Fibroblast of lung (primary cell): Measurements from ENCODE around the gene RFNG. TPM values are rescaled to one million over a fixed set of nuclear protein-coding genes. Genes with fewer than 3 reads are reported as not detected.

Source experiments
- DNase-seq, 2 donors: peaks; one replicate each; pipeline versions ENCODE4 v3.0.0 to v3.0.0-alpha.2; 2010; ENCODE audit warnings: low read depth in 2 of 2
- H2AFZ ChIP-seq: 2 replicates; pipeline ENCODE4 v1.5.1; 2012; ENCODE audit warnings: low read length, control low read depth, inconsistent platforms
- H3K27ac ChIP-seq: 2 replicates; pipeline ENCODE4 v1.5.1; 2011; ENCODE audit warnings: low read length, control low read depth; ENCODE audit not compliant: insufficient read depth
- H3K27me3 ChIP-seq: 2 replicates; pipeline ENCODE4 v1.5.1; 2011; ENCODE audit warnings: mild to moderate bottlenecking, low read length; ENCODE audit not compliant: control insufficient read depth, insufficient read depth
- H3K36me3 ChIP-seq: 2 replicates; pipeline ENCODE4 v1.5.1; 2011; ENCODE audit warnings: low read length; ENCODE audit not compliant: control insufficient read depth, insufficient read depth
- H3K4me1 ChIP-seq: 2 replicates; pipeline ENCODE4 v1.5.1; 2011; ENCODE audit warnings: low read length; ENCODE audit not compliant: control insufficient read depth, insufficient read depth; ENCODE audit errors: extremely low read depth
- H3K4me2 ChIP-seq: 2 replicates; pipeline ENCODE4 v1.5.1; 2011; ENCODE audit warnings: low read length, control low read depth; ENCODE audit not compliant: insufficient read depth; ENCODE audit errors: extremely low read depth
- H3K4me3 ChIP-seq, 4 experiments: fragments of 200-600 bp in 1 of 4; sonication (generic) in 1 of 4; replicated peaks in 1 of 4; 2 replicates each; pipeline ENCODE4 v1.5.1; 2011 to 2016; ENCODE audit warnings: low read length in 4 of 4, low read depth in 3 of 4, mild to moderate bottlenecking in 3 of 4, control low read depth in 2 of 4, inconsistent platforms in 1 of 4, mixed read lengths in 1 of 4; ENCODE audit not compliant: insufficient read depth in 1 of 4; ENCODE audit errors: control extremely low read depth in 1 of 4
- H3K79me2 ChIP-seq: 2 replicates; pipeline ENCODE4 v1.5.1; 2012; ENCODE audit warnings: mild to moderate bottlenecking, low read length, inconsistent platforms; ENCODE audit not compliant: control insufficient read depth, insufficient read depth
- H3K9ac ChIP-seq: 2 replicates; pipeline ENCODE4 v1.5.1; 2011; ENCODE audit warnings: mild to moderate bottlenecking, low read length, control low read depth; ENCODE audit not compliant: insufficient read depth
- H3K9me3 ChIP-seq: 2 replicates; pipeline ENCODE4 v1.5.1; 2012; ENCODE audit warnings: low read depth, low read length; ENCODE audit not compliant: control insufficient read depth, insufficient read depth
- H4K20me1 ChIP-seq: 2 replicates; pipeline ENCODE4 v1.5.1; 2011; ENCODE audit warnings: low read length; ENCODE audit not compliant: control insufficient read depth, insufficient read depth; ENCODE audit errors: extremely low read depth
- CTCF ChIP-seq, 2 donors: IDR thresholded peaks in 1 of 2; conservative IDR thresholded peaks in 1 of 2; 1 replicate in 1 of 2; 2 replicates in 1 of 2; pipeline ENCODE4 v1.5.1; 2011 to 2012; ENCODE audit warnings: low read length in 2 of 2, control low read depth in 1 of 2, inconsistent platforms in 1 of 2, low read depth in 1 of 2, mild to moderate bottlenecking in 1 of 2
- EZH2 ChIP-seq: IDR thresholded peaks from 2 replicates; pipeline ENCODE4 v1.5.1; 2012; ENCODE audit warnings: low read length, control low read depth, mild to moderate bottlenecking; ENCODE audit errors: missing control alignments
- polyA plus RNA-seq, 2 donors: library from polyadenylated mRNA; depleted of rRNA in 1 of 2; stranded (reverse) in 1 of 2; unstranded in 1 of 2; fragments of >200 nt; gene quantifications; 2 replicates each; pipeline ENCODE4 v1.2.1, GENCODE V29; 2011 to 2012; ENCODE audit warnings: missing spikeins in 1 of 2
- total RNA-seq: library from RNA; depleted of rRNA; stranded (reverse); fragments of >200 nt; gene quantifications from 2 replicates; pipeline ENCODE4 v1.2.1, GENCODE V29; 2014

RFNG gene
- total and polyA plus RNA-seq, 2 donors (not counting 1 experiment from before 2014, with no cell fraction given) = 14.5 to 48.9 TPM

GRCh38 chr17:82029990-82030469, 21.6 kb downstream of the RFNG start:
- TF ChIP-seq CTCF (conservative IDR thresholded peaks at IDR 0.05 in 1 of 2, IDR thresholded peaks at IDR 0.05 in 1 of 2; ENCODE audit: low read depth in 1 of 2, low read length in 2 of 2) (no peak), EZH2 (no peak)
- no peak overlapping the region for H2AFZ ChIP-seq
- no peaks in the 10 kb centered on the region for H3K27me3 ChIP-seq
- no peak overlapping the region for H3K27ac ChIP-seq
- no peaks in the 10 kb centered on the region for H3K9me3 ChIP-seq
- H3K4me1 ChIP-seq = no peaks in the 10 kb centered on the region
- no peak overlapping the region for H3K4me2 ChIP-seq
- no peak overlapping the region for H3K9ac ChIP-seq
- no peaks in the 10 kb centered on the region for H3K79me2 ChIP-seq
- DNase-seq = no peak
- H4K20me1 ChIP-seq = no peaks in the 10 kb centered on the region
- no peak overlapping the region for H3K4me3 ChIP-seq
- H3K36me3 ChIP-seq = no peaks in the 10 kb centered on the region

GRCh38 chr17:82029391-82029790, 22.2 kb downstream of the RFNG start:
- Histone ChIP-seq H4K20me1 (no peaks in the 10 kb centered on the region), H3K9ac (no peak overlapping the region), H3K4me2 (no peak overlapping the region), H3K9me3 (no peaks in the 10 kb centered on the region), H2AFZ (no peak overlapping the region), H3K79me2 (no peaks in the 10 kb centered on the region), H3K27me3 (no peaks in the 10 kb centered on the region), H3K36me3 (no peaks in the 10 kb centered on the region), H3K4me1 (no peaks in the 10 kb centered on the region), H3K27ac (no peak overlapping the region), H3K4me3 (no peak overlapping the region)
- no peak for TF ChIP-seq CTCF (conservative IDR thresholded peaks at IDR 0.05 in 1 of 2, IDR thresholded peaks at IDR 0.05 in 1 of 2; ENCODE audit: low read depth in 1 of 2, low read length in 2 of 2)
- no peak for TF ChIP-seq EZH2
- DNase-seq = no peak

GRCh38 chr17:82028966-82029365, 22.6 kb downstream of the RFNG start:
- H3K36me3 ChIP-seq = no peaks in the 10 kb centered on the region
- TF ChIP-seq CTCF (conservative IDR thresholded peaks at IDR 0.05 in 1 of 2, IDR thresholded peaks at IDR 0.05 in 1 of 2; ENCODE audit: low read depth in 1 of 2, low read length in 2 of 2) (no peak), EZH2 (no peak)
- no peak overlapping the region for H3K9ac ChIP-seq
- no peak overlapping the region for H3K4me2 ChIP-seq
- H3K79me2 ChIP-seq = no peaks in the 10 kb centered on the region
- no peak overlapping the region for H3K27ac ChIP-seq
- DNase-seq = no peak
- H3K4me3 ChIP-seq = no peak overlapping the region
- H4K20me1 ChIP-seq = no peaks in the 10 kb centered on the region
- peaks cover 4% of the 10 kb centered on the region for H3K4me1 ChIP-seq
- no peaks in the 10 kb centered on the region for H3K27me3 ChIP-seq
- no peaks in the 10 kb centered on the region for H3K9me3 ChIP-seq
- no peak overlapping the region for H2AFZ ChIP-seq
